Measurements from ENCODE around the gene MATN3. TPM values are rescaled to one million over a fixed set of nuclear protein-coding genes. Genes with fewer than 3 reads are reported as not detected.
A peak's percentile ranks its signal among the peaks of the same experiment; 100 is the strongest.

Gene MATN3
- total RNA-seq, 1 donor from 2014 or later: 0.08 TPM

DNA sequence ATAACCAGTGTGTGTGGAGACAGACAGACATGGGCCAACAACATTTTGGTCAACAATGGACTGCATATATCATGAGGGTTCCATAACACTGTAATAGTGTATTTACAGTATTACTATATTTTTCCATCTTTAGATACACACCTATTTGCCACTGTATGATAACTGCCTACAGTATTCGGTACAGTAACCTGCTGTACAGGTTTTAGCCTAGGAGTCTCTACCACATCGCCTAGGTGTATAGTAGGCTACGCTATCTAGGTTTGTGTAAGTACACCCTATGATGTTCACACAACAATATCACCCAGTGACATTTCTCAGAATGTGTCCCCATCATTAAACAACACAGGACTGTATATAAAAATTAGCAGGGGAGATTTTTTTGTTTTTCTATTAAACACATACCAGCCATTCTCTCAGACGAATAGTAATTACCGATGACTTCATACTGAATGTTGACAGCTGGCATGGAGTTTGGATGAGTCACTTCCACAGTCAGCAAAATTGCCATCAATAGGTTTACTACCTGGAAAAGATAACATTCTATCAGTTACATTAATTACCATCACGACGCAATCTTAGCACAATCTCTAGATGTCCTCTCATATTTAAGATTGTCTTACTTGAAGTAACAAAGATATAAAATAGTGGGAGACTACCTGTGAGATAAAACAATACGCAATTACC lies 28.2 kb upstream of the MATN3 start:
- DNase-seq (ENCODE audit: low spot score): no peak
- ATAC-seq: no peak

- DNase-seq (ENCODE audit: low spot score) (no peak), ATAC-seq (no peak)
Measured at GRCh38 chr2:20037660-20038059, 25.2 kb upstream of the MATN3 start.

GRCh38 chr2:20035955-20036666 lies 23.6 kb upstream of the MATN3 start:
- ATAC-seq (peak; percentile 27), DNase-seq (ENCODE audit: low spot score) (no peak)

DNA sequence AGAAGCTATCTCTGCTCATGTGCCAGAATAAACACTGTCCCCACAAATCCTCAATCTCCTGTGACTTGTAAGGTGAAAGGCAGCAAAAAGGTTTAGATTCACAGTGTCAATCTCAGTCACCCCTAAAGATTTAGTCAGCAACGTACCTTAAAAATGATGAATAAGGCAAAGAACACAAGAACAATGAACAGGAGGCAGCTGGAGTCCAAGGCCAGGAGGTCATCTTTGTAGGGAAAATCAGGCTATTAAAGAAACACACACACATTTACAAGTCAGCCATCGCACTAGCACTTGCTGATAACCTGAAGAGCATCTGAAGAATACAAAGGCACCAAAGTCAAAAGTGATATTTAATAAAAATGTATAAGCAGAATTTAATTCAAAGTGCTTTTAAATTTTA lies 22.4 kb upstream of the MATN3 start:
- DNase-seq (ENCODE audit: low spot score) (no peak), ATAC-seq (no peak)

DNA sequence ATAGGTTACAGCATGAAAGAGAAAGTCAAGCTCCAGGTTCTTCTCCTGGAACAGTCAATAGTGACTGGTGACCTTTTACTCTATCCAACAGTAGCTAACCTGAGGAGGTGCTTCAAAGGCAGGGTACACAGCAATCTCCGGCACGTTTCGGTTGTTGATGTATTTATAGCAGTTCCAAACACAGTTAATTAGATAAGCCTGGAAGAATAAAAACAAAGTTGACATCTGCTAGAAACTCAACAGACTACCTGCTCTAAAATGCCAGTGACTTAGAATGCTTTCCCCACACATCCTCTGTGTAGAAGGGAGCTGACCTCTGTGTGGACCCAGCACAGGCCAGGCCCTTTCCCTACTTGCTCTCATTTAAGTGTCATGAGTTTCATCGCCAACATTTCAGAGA lies 21.8 kb upstream of the MATN3 start:
- DNase-seq (ENCODE audit: low spot score) (no peak), ATAC-seq (no peak)

DNA sequence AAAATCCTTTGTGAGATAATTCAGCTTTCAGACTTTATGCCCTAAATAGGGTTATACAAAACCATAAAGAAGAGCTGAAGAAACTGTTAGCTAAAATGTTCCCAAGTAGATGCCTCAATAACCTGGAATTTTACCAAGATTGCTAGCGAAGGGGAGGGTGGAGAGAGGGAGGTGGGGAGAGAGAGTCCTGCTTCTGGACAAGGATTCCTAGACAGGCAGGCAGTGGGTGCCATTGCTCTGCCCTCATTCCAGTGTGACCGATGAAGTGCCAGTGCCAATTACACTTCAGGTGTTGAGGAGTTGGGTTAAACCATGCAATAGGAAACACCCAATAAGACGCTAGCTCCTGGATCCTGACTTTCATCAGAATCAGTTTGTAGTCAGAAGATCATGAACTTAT lies 20.9 kb upstream of the MATN3 start:
- DNase-seq (ENCODE audit: low spot score) (no peak), ATAC-seq (no peak)

GRCh38 chr2:20030224-20030623 lies 17.8 kb upstream of the MATN3 start:
- DNase-seq (ENCODE audit: low spot score) (no peak), ATAC-seq (no peak)

GRCh38 chr2:20027705-20028434 lies 15.4 kb upstream of the MATN3 start:
- ATAC-seq (no peak), DNase-seq (ENCODE audit: low spot score) (no peak)

DNA sequence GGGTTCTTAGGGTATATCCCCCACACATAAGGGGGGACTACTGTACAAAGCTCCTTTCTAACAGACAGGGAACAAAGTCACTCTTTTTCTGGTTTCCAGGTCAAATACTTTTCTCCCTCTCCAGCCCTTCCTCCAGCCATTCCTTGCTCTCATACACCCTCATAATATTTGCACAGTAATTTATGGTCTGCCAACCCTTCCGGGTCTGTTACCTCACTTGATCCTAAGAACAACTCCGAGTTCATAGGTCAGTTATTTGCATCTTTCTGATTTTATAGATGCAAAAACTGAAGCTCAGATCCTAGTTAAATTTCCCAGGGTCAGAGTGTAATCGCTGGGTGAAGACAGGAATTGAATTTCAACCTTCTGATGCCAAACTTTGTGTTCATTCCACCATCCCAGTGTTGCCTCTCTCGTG lies 14.8 kb upstream of the MATN3 start:
- DNase-seq (ENCODE audit: low spot score): no peak
- ATAC-seq: no peak

GRCh38 chr2:20025065-20025786 lies 12.8 kb upstream of the MATN3 start:
- ATAC-seq (no peak), DNase-seq (ENCODE audit: low spot score) (no peak)

DNA sequence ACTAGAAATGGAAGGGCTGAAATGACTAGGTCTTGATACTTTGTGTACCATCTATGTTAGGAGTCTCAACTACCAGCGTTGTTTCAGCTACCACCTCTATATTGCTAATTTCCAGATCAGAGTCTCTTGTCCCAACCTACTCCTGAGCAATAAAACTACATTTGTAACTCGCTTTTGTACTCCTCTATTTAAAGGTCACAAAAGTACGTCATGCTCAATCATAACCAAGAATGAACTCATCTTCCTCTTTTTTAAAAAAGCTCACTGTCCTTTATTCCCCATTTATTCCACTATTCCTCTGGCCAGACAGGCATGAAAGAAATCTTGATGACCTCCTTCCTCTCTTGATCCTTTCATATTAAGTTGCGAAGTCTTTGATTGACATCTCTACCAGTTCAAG lies 11.2 kb upstream of the MATN3 start:
- no peak for DNase-seq (ENCODE audit: low spot score)
- no peak for ATAC-seq

GRCh38 chr2:20021405-20022009 lies 9.0 kb upstream of the MATN3 start:
- DNase-seq (ENCODE audit: low spot score): no peak
- ATAC-seq: no peak

- DNase-seq (ENCODE audit: low spot score): no peak
- ATAC-seq: no peak
Measured at GRCh38 chr2:20019747-20020146, 7.3 kb upstream of the MATN3 start.

- ATAC-seq (no peak), DNase-seq (ENCODE audit: low spot score) (no peak)
Measured at GRCh38 chr2:20018601-20019152, 6.2 kb upstream of the MATN3 start.

- ATAC-seq (no peak), DNase-seq (ENCODE audit: low spot score) (no peak)
Measured at GRCh38 chr2:20016346-20016745, 3.9 kb upstream of the MATN3 start.

DNA sequence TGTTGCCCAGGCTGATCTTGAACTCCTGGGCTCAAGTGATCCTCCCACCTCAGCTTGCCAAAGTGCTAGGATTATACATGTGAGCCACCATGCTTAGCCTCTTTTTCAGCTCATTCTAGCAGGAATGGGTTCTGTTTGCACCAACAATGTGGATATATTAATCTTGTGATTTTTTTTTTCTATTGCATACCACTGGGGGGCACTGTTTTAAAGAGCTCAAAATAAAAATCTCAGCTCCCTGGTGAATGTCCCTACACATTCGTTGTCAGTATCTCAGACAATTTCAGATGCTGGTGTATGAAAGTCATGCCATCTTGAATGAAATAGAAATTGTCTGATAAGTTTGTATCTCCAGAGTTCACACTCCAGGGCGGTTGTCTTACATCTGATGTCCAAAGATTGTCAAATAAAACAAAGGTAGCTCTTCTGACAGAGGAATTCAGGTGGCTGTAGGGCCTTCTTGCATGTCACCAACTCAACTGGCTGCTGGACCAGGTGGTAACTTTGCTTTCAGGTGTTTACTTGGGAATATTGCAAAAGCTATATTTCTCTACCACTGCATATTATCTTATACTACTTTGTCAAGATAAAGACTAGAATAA lies 3.1 kb upstream of the MATN3 start:
- DNase-seq (ENCODE audit: low spot score): no peak
- ATAC-seq: peak; percentile 82

DNA sequence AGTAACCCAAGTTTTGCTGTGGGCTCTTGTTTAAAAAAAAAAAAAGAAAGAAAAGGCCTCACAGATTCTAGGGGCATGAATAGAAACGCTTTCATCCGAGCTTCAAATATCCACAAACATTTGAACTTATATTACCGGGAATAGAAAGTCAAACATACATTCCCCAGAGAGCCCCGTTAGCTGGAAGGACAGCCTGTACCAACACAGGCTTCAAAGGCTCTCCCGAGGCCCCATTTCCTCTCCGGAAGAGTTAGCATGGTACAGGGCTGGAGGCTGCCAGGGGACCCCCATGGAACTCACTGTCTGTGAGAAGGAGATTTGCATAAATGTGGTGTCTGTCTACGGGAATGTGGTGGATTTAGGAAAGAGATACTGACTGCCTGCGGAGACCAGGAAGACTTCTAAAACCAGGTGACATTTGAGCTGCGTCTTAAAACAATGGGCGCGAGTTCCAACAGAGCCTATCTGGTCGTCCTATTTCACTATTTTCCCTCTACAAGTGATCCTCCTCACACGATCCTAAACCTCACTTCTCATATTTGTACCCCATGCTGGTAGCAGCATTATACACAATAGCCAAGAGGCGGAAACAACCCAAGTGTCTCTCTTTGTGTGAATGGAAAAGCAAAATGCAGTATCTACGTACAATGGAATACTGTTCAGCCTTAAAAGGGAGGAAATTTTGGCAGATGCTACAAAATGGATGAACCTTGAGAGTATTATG lies 820 bp upstream of the MATN3 start:
- DNase-seq (ENCODE audit: low spot score) (no peak), ATAC-seq (no peak)

DNA sequence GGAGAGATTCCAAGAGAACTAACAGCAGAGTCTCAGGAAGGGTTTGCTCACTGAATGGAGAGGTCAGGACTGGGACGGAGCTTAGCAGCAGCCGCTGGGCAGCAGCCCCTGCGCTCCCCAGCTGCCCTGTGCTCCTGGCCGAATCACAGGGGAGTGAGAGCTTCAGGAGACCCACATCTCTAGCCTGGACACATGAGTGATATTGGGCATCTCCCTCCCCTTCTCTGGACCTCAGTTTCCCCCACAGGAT lies 511 bp downstream of the MATN3 start:
- ATAC-seq (peak; percentile 15), DNase-seq (ENCODE audit: low spot score) (no peak)

DNA sequence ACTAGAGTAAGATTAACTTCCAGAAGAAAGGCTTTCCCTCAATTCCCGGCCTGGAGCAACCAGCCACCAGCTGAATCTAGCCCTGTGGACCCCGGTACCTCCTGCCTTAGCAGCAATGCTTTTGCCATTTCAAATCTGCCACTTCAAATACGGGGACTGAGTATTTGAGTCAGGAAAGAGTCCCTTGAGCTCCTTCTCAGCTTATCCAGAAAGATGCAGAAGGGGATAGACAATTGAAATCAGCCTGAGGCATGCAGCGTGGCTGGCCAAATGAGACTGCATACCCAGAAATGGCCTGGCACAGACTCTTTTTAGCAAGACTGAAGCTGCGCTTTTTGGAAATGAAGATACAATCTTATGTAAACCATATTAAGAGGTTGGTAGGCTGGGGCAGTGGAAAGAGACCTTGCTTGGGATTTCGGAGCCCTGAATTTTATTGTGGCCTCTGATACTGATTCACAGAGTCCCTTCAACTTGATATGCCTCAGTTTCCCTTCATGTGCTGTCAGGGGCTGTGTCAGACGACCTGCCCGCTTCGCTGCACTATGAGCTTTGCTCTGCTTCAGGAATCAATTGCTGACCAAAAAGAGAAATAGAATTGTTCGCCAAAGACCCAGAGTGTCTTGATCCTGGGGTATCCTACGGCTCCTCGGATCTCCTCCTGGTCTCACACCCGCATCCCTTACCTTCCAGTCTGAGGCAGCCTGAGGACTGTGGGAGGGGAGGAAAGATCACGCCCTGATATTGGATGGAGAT lies 1.0 kb downstream of the MATN3 start:
- DNase-seq (ENCODE audit: low spot score) (no peak), ATAC-seq (no peak)

Measured in left lobe of liver (tissue), 2 donors.